ENCODE measurements around the gene DAG1.
"Not testable (repeated sequence)": the region's sequence is repeated elsewhere in the genome, so short reads cannot be mapped to it uniquely, and the experiment has no call there.

The DAG1 gene

DNA sequence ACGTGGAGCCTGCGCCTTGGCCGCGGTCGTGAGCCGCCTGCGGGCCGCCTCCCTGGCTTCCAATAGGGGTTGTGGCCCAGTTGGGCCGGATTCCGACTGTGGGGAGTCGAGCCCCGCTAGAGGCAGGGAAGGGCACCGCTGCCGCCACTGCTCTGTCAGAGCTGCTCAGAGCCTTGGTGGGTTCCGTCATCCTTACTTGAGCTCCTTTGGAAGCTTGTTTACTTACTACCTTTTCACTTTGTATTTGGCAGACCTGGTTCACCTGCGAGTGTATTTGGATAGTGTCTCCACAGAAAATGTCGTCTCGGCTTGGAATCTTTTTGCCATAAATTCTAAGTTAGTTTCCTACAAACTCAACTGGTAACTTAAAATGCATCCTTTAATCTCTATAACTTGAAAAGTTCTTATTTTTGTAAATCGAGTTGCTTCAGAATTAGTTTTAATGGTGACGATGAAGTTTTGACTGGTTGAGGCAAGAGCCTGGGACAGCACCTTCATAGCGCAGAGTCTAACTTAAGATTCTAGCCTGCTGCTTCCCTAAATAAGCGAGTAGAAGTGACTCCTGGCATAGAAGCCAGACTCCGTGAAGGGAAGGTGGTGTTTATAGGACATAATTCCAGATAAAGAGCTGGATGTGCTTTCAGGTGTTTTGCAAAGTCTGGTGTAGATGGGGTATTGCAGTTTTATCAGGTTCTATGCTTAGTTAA lies 800 bp downstream of the DAG1 start:
- no peak for DNase-seq

DNA sequence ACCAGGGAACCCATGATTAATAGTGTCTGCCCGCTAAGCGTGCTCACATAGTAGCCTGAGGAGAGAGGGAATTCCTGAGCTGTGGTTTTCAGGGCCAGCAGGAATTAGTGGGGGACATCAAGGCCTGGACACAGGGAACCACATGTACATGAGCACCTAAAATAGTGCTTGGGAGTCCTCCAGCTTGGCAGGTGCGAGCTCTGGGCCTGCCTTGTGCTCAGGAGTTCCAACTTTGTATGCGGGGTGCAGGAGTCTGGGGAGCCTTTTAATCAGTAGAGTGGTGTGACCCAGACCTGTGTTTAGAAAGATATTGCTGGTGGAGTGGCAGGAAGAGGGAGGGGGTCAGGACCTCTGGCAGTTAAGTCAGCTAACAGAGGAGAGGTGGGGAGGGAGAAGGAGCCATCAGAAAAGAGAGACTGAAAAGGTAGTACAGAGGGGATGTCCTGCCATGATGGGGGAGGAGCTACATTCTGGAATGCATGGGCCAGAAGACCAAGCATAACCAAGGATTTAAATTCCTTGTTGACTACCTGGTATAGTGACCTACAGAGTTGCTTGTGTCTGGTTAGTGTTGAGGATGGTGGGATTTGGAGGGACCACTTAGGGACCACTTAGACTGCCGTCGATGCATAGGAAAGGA lies 1.9 kb downstream of the DAG1 start:
- no peak for DNase-seq

DNA sequence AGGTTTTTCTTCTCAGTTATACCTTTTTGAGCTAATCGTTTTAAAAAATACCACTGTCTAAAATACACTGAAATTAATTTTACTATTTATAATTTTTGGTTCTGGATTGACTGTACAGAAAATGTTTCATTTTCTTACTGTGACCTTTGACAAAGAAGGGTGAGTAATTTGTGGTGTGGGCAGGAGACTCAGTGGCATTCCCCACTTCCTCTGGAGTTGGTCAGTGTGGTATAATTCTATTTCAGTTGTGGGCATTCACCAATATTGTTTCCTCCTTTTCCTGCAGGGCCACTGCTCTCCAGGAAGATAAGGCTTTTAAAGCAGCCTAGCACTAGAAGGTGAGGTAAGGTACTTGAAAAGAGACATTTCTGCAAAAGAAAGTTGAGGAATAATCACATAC lies 6.5 kb downstream of the DAG1 start:
- no peak for DNase-seq

DNA sequence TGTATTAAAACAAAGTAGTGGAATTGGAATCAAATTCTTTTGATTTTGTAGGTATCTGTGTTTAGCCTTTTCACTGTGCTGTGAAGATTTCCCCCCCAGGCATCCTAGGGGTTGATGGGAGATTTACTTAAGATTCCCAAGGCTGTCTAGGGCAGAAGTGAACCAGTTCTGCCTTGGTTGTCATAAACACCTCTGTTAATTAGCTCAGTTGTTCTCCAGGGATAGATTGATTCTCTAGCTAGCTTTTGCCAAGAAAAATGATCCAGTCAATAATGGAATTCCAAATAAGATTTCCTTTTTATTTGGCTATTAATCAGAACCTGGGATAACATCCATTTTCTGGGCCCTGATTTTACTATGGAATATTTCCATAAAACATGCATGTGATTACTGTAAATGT lies 12.7 kb downstream of the DAG1 start:
- DNase-seq: no peak

DNA sequence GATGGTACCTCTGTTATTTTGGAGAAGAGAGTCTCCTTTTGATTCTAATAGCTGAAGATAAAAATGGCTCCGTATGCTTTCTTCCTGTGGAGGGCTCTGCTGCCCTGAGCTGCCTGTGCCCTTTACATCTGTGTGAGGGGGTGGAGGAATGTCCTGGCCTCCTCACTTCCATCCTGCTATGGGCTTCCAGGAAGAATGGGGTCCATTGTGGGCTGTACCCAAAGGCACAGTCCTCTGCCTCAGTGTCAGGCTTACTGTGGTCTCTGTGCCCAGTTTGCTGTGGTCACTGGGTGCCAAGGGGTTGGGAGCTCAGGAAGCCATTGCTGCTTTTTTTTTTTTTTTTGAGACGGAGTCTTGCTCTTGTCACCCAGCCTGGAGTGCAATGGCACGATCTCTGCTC lies 14.4 kb downstream of the DAG1 start:
- DNase-seq: no peak

DNA sequence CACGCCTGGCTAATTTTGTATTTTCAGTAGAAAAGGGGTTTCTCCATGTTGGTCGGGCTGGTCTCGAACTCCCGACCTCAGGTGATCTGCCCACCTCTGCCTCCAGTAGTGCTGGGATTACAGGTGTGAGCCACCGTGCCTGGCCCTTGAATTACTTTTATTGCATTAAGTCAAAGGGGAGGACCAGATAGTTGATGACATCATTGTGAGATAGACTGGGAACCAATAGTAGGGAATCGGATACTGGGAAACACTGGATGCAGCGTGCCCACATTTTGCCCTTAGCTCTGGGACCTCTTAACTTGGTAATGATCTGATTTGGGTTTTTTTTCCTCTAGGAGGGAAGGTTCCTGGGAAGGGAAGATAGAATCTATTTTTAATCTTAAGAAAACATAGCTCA lies 19.2 kb downstream of the DAG1 start:
- no peak for DNase-seq

DNA sequence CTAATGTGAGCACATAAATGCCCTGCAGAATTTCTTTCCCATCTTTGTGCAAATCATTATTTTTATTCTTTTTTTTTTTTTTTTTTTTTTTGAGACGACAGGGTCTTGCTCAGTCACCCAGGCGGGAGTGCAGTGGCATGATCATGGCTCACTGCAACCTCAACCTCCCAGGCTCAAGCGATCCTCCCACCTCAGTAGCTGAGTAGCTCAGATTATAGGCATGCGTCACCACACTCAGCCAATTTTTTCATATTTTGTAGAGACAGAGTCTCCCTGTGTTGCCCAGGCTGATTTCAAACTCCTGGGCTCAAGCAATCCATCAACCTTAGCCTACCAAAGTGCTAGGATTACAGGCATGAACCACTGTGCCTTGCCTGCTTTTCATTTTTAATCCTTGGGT lies 22.9 kb downstream of the DAG1 start:
- DNase-seq: no peak

DNA sequence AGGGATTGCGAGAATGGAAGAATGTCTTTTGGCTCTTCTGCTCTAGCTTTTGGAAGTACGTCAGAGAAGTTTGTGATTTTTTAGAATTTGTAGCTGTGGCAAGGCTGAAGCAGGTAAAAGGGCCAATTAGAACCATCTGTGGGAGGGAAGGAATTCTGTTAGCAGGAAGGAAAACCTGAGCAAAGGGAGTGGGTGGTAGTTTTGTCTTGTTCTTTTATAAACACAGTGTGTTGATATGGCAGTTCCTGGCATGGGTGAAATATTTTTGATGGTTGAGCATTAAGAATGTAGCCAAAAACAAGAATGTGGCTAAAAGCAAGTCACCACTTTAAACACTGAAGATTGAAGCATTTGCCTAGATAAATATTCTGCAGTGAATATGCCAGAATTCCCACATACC lies 23.8 kb downstream of the DAG1 start:
- DNase-seq: no peak

DNA sequence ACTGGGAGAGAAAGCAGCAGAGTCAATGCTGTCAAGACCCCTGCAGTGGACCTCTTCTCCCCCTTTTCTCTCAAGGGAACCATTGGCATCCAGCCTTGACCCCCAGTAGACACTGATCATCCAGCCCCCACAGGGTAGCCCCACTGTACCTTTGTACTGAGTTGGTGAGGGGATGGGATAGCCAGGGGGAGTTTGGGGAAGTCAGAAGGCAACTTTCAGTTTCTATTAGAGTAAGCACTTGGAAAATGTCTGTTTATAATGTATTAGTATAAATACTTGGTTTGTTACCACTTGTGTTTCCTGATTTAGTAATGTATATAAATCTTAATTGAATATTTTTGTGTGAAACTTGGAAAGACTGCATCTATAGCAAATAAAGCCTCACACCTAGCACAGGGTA lies 25.0 kb downstream of the DAG1 start:
- DNase-seq: no peak

DNA sequence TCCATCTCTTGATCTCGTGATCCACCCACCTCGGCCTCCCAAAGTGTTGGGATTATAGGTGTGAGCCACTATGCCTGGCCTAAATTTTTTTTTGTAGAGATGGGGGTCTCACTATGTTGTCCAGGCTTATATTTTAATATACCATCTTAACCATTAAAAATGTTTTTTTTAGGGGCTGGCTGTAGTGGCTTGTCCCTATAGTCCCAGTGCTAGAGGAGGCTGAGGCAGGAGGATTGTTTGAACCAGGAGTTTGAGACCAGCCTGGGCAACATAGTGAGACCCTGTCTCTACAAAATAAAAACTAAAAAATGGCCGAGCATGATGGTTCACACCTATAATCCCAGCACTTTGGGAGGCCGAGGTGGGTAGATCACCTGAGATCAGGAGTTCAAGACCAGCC lies 26.8 kb downstream of the DAG1 start:
- DNase-seq: not testable (repeated sequence)

DNA sequence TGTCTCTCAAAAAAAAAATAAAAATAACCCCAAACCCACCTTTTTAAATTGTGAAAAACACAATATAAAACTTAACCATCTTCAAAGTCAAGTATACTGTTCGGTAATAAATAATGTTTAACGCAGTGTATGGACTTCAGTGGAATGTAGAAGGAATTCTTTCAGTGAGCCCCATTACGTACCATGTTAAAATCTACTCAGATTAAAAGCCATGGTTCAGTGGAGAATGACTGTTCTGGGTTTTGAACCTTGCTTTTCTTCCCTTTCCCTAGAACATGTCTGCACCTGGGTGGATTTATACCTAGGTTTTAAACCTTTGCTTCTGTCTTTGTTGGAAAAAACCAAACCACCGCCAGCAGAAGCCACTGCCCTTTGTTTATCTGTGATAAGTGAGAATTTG lies 27.5 kb downstream of the DAG1 start:
- no peak for DNase-seq

DNA sequence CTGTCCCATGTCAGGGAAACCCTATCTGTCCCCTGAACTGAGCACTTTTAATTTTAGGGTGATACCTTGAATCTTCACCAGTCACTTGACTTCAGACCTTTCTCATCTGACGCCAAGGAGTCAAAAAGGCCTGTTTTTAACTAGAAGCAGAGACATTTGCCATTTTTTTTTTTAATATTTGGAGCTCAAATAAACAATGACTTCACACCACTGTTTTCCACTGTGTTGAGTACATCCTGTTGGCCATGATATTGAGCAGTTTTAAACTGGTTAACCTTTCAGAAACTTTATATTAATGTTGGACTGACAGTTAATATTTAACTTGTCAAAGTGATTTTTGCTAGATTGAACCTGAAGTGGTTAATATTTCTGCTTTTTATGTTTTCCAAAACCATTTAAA lies 28.2 kb downstream of the DAG1 start:
- no peak for DNase-seq

DNA sequence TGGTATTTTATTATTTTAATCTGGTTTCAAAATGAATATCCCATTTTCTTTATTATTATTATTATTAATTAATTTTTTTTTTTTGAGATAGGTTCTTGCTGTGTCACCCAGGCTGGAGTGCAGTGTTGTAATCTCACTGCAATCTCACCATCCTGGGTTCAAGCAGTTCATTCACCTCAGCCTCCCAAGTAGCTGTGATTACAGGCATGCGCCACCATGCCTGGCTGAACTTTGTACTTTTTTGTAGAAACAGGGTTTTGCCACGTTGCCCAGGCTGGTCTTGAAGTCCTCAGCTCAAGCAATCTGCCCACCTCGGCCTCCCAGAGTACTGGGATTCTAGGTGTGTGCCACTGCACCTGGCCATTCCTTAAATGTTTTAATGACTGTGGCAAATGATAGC lies 28.6 kb downstream of the DAG1 start:
- DNase-seq: no peak

DNA sequence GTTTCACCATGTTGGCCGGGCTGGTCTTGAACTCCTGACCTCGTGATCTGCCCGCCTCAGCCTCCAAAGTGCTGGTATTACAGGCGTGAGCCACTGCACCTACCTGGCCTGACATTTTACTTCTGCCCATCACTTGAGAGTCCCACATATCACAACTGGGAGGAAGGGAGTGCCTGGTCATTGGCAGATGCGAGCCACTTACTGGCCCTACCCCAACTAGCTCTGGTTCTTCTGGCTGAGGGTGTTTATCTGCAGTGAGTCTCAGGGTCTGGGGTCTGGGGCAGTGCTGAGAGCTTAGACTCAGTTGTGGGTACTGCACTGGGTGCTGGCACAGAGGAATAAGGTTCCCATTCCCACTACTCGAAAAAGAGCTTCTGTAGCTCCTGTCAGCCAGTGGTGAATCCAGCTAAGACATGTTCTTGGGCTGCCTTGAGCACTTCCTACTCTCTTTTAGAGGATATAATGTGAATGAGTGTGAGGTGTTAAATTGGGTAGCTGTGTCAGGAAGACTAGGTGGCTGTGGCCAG lies 30.2 kb downstream of the DAG1 start:
- no peak for DNase-seq

DNA sequence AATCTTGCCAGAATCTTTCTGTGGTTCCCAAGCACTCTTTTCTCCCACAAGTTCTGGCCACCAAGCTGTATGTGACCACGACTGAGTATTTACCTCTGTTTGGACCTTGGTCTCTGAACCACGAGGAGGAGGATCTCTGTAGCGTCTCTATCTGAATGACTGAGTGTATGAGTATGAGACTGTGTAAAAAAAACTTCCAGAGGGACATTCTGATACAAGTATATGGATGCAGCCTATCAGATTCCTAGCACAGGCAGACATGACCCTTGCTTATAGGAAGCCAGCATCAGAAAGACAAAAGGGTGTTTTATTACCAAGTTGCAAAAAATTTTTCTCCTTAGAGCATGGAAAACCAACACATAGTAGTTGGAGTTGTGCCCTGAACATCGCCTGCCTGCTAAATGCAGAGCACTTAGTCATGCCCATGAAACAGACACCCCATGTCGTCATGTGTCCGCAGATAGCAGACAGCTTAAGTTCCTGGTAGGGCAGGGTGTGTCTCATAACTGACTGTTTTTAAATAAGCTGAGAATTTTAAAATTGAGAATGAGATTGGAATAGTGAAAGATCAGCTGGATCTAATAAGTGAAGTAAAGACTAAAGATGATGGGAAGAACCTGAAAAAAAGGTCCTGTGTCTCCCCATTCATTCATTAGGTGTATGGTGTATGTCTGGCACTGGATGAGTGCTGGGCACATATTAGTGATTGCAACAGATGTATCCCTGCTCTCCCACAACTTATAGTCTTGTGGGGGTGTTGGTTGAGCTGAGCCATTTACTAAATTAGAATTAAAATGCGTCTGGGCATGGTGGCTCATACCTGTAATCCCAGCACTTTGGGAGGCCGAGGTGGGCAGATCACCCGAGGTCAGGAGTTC lies 30.9 kb downstream of the DAG1 start:
- peak; percentile 95 for DNase-seq

DNA sequence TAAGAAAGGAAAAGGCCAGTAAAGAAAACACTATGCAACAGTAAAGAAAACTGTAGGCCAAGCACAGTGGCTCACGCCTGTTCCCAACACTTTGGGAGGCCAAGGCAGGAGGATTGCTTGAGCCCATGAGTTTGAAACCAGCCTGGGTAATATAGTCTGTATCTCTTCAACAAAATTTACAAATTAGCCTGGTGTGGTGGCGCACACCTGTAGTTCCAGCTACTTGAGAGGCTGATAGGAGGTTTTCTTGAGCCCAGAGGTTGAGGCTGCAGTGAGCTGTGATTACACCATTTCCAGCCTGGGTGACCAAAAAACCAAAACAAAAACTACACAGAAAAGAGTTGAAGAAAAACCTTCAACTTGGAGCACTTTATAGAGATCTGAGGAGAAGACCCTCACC lies 31.8 kb downstream of the DAG1 start:
- no peak for DNase-seq

DNA sequence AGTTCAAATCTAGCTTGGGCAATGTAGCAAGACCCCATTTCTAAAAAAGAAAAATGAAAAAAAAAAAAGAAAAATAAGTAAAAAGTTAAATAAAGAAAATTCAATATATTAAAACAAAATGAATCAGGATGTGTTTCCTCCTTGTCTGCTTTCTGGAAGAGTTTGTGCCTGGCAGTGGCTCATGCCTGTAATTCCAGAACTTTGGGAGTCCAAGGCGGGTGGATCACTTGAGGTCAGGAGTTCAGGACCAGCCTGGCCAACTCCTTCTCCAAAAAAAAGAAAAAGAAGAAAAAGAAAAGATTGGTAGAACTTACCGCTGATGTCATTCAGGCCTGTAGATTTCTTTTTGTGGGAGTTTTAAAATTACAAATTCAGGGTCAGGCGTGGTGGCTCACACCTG lies 36.8 kb downstream of the DAG1 start:
- no peak for DNase-seq

DNA sequence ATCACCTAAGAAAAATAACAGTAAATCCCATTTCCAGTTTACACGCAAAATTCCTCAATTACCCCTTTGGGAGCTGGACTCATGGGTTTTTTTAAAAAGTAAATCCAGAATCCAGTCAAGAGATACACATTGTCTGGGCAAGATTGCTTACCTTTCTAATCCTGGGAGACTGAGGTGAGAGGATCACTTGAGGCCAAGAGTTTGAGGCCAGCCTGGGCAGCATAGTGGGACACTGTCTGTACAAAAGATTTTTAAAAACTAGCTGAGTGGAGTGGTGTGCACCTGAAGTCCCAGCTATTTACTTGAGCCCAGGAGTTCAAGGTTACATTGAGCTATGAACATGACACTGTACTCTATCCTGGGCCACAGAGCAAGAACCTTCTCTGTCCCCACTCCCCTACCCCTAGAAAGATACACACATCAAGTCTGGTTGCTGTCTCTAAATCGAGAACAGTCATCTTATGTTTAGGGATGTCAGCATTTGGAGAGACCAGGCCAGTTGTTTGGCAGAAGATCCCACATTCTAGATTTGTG lies 39.0 kb downstream of the DAG1 start:
- no peak for DNase-seq

DNA sequence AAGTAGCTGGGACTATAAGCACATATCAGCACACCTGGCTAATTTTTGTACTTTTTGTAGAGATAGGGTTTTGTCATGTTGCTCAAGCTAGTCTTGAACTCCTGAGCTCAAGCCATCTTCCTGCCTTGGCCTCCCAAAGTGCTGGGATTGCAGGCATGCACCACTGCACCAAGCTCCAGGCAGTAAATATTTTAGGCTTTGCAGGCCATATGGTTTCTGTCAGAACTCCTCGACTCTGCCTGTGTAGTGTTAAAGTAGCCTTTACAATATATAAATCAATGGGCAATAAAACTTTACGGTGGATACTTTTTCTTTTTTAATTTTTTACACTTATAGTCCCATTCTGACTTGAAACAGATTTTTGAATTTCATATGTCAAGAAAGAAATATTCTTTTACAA lies 41.6 kb downstream of the DAG1 start:
- no peak for DNase-seq

DNA sequence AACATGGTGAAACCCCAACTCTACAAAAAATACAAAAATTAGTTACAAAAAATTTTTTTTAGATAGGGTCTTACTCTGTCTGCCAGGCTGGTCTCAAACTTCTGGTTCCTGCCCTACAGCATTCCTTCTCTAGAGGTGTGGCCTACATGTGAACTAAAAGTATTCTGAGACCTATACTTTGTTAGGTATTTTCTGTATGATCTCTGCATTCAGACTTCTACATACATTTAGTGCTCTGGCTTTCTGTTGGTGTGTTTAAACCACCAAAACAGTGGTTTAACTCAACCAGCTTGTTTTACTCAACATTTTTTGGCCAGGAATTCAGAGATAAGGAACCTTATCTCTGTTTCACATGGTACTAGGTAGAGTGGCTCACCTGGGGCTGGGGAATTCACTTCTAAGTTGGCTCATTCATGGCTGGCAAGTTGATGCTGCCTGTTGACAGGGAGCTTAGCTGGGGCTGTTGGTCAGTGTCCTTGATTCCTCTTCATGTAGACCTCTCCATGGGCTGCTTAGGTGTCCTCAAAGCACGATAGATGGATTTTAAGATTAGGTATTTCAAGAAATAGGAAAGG lies 42.8 kb downstream of the DAG1 start:
- no peak for DNase-seq

DNA sequence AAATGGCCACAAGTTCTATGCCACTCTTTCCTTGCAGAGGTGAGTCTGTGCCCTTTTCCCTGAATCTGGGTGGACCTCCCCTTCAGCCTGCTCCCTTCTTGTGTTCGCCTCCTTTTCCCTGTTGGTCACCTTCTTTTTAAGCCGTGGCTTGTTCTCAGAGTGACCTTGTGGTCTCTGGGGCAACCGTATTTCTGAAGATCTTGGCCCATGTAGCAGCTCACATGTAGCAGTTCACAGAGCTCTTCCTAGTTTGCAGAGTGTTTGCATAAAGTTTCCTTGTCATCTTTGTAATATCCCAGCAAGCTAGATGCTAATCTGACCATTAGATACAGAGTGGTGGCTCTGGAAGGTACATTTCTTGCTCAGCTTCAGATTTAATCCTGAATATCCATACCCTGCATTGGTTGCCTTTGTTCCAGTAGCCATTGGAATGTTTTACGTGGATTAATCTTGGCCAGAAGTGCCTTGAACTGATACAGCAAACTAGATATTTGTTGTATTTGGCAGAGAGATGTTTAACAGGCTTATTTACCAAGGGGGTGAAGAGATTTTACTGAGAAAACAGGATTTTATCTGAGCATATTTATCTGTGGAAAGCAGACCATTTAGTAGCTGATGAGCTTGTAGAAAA lies 43.5 kb downstream of the DAG1 start:
- DNase-seq: no peak

DNA sequence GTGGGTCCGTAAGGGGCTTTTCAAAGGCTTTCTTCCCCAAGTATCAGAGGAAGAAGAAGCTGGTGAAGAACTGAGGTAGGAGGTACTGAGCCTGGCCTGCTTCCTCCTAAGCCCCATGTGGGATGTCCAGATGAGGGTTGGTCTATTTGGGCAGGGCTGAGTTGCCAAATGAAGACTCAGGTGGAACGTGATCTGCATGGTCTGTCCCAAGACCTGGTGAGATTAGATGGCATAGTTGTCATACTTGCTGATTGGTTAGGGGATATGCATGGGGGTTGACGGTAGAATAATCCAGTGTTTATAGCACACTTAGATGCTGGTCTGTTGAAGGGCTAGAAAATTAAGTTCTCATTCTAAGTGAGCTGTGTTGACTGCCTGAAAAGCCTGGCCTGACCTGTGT lies 47.9 kb downstream of the DAG1 start:
- DNase-seq: no peak

DNA sequence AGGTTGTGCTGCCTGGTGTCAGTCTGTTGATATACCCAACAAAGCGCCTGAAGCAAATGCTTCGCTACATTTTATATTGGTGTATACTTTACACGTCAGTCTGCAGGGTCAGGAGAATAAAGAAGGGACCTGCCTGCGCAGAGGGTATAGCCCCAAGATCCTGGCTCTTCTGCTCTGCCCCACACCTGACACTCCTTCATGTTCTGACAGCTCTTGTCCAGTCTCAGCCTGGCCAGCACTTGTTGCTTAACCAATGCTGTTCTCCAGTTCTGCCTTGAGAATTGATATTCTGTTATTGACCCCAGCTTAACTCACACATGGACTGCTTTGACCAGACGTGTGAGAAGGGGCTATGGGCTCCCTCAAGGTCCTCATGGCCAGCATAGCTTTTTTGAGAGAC lies 48.4 kb downstream of the DAG1 start:
- no peak for DNase-seq
